ENCODE data around the gene POLE3. TPM values are rescaled to one million over a fixed set of nuclear protein-coding genes. Genes with fewer than 3 reads are reported as not detected.
"Not testable (repeated sequence)": the region's sequence is repeated elsewhere in the genome, so short reads cannot be mapped to it uniquely, and the experiment has no call there.

The POLE3 gene
- total and polyA plus RNA-seq, 2 experiments from 2014 or later = 49.4 to 55.4 TPM

GRCh38 chr9:113416149-113416721 is 5.8 kb upstream of the POLE3 start:
- Histone ChIP-seq H3F3A (ENCODE audit: insufficient read depth) (no peaks in the 10 kb centered on the region), H4K20me1 (ENCODE audit: insufficient read depth) (no peaks in the 10 kb centered on the region), H3K27me3 (replicated peaks; ENCODE audit: insufficient read depth) (no peaks in the 10 kb centered on the region), H3K27ac (no peak overlapping the region), H3K4me3 (no peak overlapping the region), H3K9me3 (ENCODE audit: low read depth) (no peaks in the 10 kb centered on the region), H3K36me3 (ENCODE audit: low read depth) (no peaks in the 10 kb centered on the region), H2AFZ (peak overlapping the region; percentile 60; the same call in 1 of the 2 replicates), H3K4me1 (ENCODE audit: insufficient read depth) (peaks cover 3% of the 10 kb centered on the region), H3K9ac (no peak overlapping the region), H3K79me2 (ENCODE audit: insufficient read depth) (no peaks in the 10 kb centered on the region), H3K4me2 (ENCODE audit: unreplicated experiment) (no peak overlapping the region), H3K9me2 (ENCODE audit: insufficient read depth) (no peaks in the 10 kb centered on the region)
- WGBS, 2 experiments (ENCODE audit: low coverage in 1 of 2, low lambda C conversion rate in 2 of 2, missing lambda C conversion rate in 2 of 2) = 50 to 53% methylated on average over 3 of the region's 3 CpGs
- no peak for TF ChIP-seq EZH2phosphoT487 (IDR thresholded peaks at IDR 0.05; ENCODE audit: insufficient read depth, low read depth)
- no peak for TF ChIP-seq EZH2 (IDR thresholded peaks at IDR 0.05; ENCODE audit: insufficient read depth, poor library complexity, severe bottlenecking)
- in situ Hi-C loops (cut with MboI) = no loop called here
- no peak for DNase-seq

- H3K27ac ChIP-seq = peak overlapping the region; percentile 95
- 0 to 2% methylated on average over 14 to 16 of the region's 20 CpGs for WGBS, 2 experiments (ENCODE audit: low coverage in 1 of 2, low lambda C conversion rate in 2 of 2, missing lambda C conversion rate in 2 of 2)
- H3K79me2 ChIP-seq (ENCODE audit: insufficient read depth) = peaks cover 34% of the 10 kb centered on the region
- no peaks in the 10 kb centered on the region for H3K9me3 ChIP-seq (ENCODE audit: low read depth)
- H2AFZ ChIP-seq = peak overlapping the region; percentile 95
- H3K4me3 ChIP-seq = peak overlapping the region; percentile 84
- peaks cover 7% of the 10 kb centered on the region for H3K4me1 ChIP-seq (ENCODE audit: insufficient read depth)
- no peak for TF ChIP-seq EZH2 (IDR thresholded peaks at IDR 0.05; ENCODE audit: insufficient read depth, poor library complexity, severe bottlenecking)
- no peak for TF ChIP-seq EZH2phosphoT487 (IDR thresholded peaks at IDR 0.05; ENCODE audit: insufficient read depth, low read depth)
- in situ Hi-C loops (cut with MboI) = no loop called here
- peaks cover 31% of the 10 kb centered on the region for H3F3A ChIP-seq (ENCODE audit: insufficient read depth)
- peaks cover 9% of the 10 kb centered on the region; the same call in 1 of the 2 replicates for H3K36me3 ChIP-seq (ENCODE audit: low read depth)
- peak overlapping the region; percentile 98 for H3K9ac ChIP-seq
- H4K20me1 ChIP-seq (ENCODE audit: insufficient read depth) = no peaks in the 10 kb centered on the region
- peak overlapping the region; percentile 91 for H3K4me2 ChIP-seq (ENCODE audit: unreplicated experiment)
- no peak for DNase-seq
- H3K27me3 ChIP-seq (replicated peaks; ENCODE audit: insufficient read depth) = no peaks in the 10 kb centered on the region
- no peaks in the 10 kb centered on the region for H3K9me2 ChIP-seq (ENCODE audit: insufficient read depth)
These were observed 630 bp downstream of the POLE3 start for GRCh38 chr9:113409883-113410206.

- Histone ChIP-seq H3K27me3 (replicated peaks; ENCODE audit: insufficient read depth) (no peaks in the 10 kb centered on the region), H3K27ac (peak overlapping the region; percentile 95), H3F3A (ENCODE audit: insufficient read depth) (peaks cover 31% of the 10 kb centered on the region), H3K9me2 (ENCODE audit: insufficient read depth) (no peaks in the 10 kb centered on the region), H4K20me1 (ENCODE audit: insufficient read depth) (no peaks in the 10 kb centered on the region), H3K9ac (peak overlapping the region; percentile 98), H3K4me2 (ENCODE audit: unreplicated experiment) (peak overlapping the region; percentile 91), H3K4me1 (ENCODE audit: insufficient read depth) (peaks cover 7% of the 10 kb centered on the region), H3K4me3 (peak overlapping the region; percentile 84), H3K36me3 (ENCODE audit: low read depth) (peaks cover 9% of the 10 kb centered on the region; the same call in 1 of the 2 replicates), H3K79me2 (ENCODE audit: insufficient read depth) (peaks cover 34% of the 10 kb centered on the region), H2AFZ (peak overlapping the region; percentile 95), H3K9me3 (ENCODE audit: low read depth) (no peaks in the 10 kb centered on the region)
- in situ Hi-C loops (cut with MboI) = no loop called here
- peak; percentile 44 for DNase-seq
- no peak for TF ChIP-seq EZH2phosphoT487 (IDR thresholded peaks at IDR 0.05; ENCODE audit: insufficient read depth, low read depth)
- TF ChIP-seq EZH2 (IDR thresholded peaks at IDR 0.05; ENCODE audit: insufficient read depth, poor library complexity, severe bottlenecking) = no peak
- WGBS, 2 experiments (ENCODE audit: low coverage in 1 of 2, low lambda C conversion rate in 2 of 2, missing lambda C conversion rate in 2 of 2) = 13 to 14% methylated on average over 10 of the region's 10 CpGs
These were observed 994 bp downstream of the POLE3 start for GRCh38 chr9:113409481-113409880.

GRCh38 chr9:113406873-113407511 is 3.5 kb downstream of the POLE3 start:
- Histone ChIP-seq H3F3A (ENCODE audit: insufficient read depth) (peaks cover 31% of the 10 kb centered on the region), H3K9ac (0 out of 2 replicates have a peak overlapping the region, but pooled peaks have one; percentile 28), H3K27ac (peak overlapping the region; percentile 37; the same call in 1 of the 2 replicates), H3K79me2 (ENCODE audit: insufficient read depth) (peaks cover 34% of the 10 kb centered on the region)
- H3K9me3 ChIP-seq (ENCODE audit: low read depth); H3K36me3 ChIP-seq (ENCODE audit: low read depth); H3K4me3 ChIP-seq; H3K9me2 ChIP-seq (ENCODE audit: insufficient read depth); H3K4me2 ChIP-seq (ENCODE audit: unreplicated experiment); H4K20me1 ChIP-seq (ENCODE audit: insufficient read depth); H2AFZ ChIP-seq; in situ Hi-C loops (cut with MboI); H3K27me3 ChIP-seq (replicated peaks; ENCODE audit: insufficient read depth); H3K4me1 ChIP-seq (ENCODE audit: insufficient read depth): not testable (repeated sequence)
- WGBS, 2 experiments (ENCODE audit: low coverage in 1 of 2, low lambda C conversion rate in 2 of 2, missing lambda C conversion rate in 2 of 2) = 28 to 38% methylated on average over 6 to 7 of the region's 7 CpGs
- DNase-seq = peak; percentile 87

GRCh38 chr9:113406353-113406752 is 4.1 kb downstream of the POLE3 start:
- H3K27me3 ChIP-seq (replicated peaks; ENCODE audit: insufficient read depth); in situ Hi-C loops (cut with MboI); H4K20me1 ChIP-seq (ENCODE audit: insufficient read depth); H3K4me2 ChIP-seq (ENCODE audit: unreplicated experiment); H3K9me3 ChIP-seq (ENCODE audit: low read depth); H2AFZ ChIP-seq; H3K4me3 ChIP-seq; H3K4me1 ChIP-seq (ENCODE audit: insufficient read depth); DNase-seq; H3K36me3 ChIP-seq (ENCODE audit: low read depth); H3K9me2 ChIP-seq (ENCODE audit: insufficient read depth): not testable (repeated sequence)
- WGBS, 2 experiments (ENCODE audit: low coverage in 1 of 2, low lambda C conversion rate in 2 of 2, missing lambda C conversion rate in 2 of 2) = 95% methylated on average over 9 of the region's 9 CpGs
- Histone ChIP-seq H3F3A (ENCODE audit: insufficient read depth) (peaks cover 35% of the 10 kb centered on the region), H3K9ac (0 out of 2 replicates have a peak overlapping the region, but pooled peaks have one; percentile 28), H3K79me2 (ENCODE audit: insufficient read depth) (peaks cover 34% of the 10 kb centered on the region), H3K27ac (peak overlapping the region; percentile 37; the same call in 1 of the 2 replicates)
